Measurements from ENCODE around the gene CADM2.

CADM2 gene

DNA sequence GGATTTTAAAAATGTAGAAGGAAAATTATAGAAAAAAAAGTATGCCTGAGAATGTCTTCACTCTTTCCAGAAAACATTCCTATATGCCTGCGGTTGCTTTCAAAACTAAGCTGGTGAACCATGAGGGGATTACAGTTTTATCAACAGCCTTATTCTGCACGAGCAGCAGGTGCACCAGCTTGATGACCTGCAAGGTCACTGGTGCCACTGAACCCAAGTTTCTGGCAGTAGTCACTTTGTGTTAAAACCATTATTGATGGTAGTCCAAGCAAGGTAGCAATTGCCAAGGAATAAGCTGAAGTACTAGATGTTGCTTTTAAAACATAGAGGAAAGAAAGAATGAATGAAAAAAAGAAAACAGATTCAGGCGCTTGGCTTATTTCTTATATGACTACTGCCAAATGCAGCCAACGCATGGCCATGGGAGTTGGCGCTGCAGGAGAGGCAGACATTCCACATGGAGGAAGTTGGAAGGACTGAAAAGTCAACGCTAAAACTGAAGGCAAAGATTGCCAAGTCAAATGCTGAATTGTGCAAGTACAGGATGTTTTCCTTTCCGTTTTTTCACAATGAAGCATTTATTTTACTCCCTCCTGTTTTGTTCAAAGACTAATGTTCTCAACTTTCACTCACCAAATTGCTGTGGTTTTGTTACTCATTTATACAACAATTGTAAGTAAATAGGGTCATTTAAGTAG lies 601.4 kb downstream of the CADM2 start:
- Histone ChIP-seq H3K4me3 (ENCODE audit: low read depth in 1 of 2, low read length in 1 of 2) (no peak overlapping the region), H3K36me3 (no peaks in the 10 kb centered on the region), H3K4me1 (ENCODE audit: control insufficient read depth in 1 of 2, insufficient read depth in 1 of 2, low read depth in 1 of 2, low read length in 1 of 2) (no peaks in the 10 kb centered on the region), H3K9me3 (no peaks in the 10 kb centered on the region), H3K27ac (no peak overlapping the region), H3K27me3 (no peaks in the 10 kb centered on the region)
- TF ChIP-seq, protein P1, sequence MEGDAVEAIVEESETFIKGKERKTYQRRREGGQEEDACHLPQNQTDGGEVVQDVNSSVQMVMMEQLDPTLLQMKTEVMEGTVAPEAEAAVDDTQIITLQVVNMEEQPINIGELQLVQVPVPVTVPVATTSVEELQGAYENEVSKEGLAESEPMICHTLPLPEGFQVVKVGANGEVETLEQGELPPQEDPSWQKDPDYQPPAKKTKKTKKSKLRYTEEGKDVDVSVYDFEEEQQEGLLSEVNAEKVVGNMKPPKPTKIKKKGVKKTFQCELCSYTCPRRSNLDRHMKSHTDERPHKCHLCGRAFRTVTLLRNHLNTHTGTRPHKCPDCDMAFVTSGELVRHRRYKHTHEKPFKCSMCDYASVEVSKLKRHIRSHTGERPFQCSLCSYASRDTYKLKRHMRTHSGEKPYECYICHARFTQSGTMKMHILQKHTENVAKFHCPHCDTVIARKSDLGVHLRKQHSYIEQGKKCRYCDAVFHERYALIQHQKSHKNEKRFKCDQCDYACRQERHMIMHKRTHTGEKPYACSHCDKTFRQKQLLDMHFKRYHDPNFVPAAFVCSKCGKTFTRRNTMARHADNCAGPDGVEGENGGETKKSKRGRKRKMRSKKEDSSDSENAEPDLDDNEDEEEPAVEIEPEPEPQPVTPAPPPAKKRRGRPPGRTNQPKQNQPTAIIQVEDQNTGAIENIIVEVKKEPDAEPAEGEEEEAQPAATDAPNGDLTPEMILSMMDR (IDR thresholded peaks at IDR 0.05): no peak

DNA sequence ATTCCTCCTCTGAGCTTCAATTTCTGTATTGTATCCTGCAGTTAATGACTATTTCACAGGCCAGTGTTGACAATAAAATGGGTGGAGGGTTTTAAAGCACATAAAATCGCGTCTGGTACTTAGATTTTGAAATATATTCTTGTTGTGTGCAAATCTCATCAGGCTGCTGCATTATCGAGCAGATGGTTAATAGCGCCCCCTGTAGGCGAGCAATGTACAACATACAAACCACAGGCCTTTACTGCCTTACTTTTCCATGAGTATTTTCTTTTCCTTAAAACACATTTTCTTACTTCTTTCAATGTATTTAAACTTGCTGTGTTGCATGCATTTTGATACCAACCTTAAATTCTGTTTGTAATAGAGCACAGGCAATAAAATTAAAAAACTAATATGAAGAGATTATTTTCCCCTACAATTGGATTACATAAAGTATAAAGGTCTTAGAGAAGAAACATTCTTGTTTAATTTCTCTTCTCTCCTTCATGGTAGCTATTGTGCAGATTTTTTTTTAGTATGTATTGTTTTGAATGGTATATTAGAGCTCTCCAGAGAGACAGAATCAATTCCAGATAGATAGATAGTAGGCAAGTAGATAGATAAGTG lies 608.4 kb downstream of the CADM2 start:
- Histone ChIP-seq H3K4me3 (ENCODE audit: low read depth in 1 of 2, low read length in 1 of 2) (no peak overlapping the region), H3K9me3 (no peaks in the 10 kb centered on the region), H3K36me3 (no peaks in the 10 kb centered on the region), H3K4me1 (ENCODE audit: control insufficient read depth in 1 of 2, insufficient read depth in 1 of 2, low read depth in 1 of 2, low read length in 1 of 2) (no peaks in the 10 kb centered on the region), H3K27ac (no peak overlapping the region), H3K27me3 (no peaks in the 10 kb centered on the region)
- TF ChIP-seq, protein P1 (IDR thresholded peaks at IDR 0.05): no peak

DNA sequence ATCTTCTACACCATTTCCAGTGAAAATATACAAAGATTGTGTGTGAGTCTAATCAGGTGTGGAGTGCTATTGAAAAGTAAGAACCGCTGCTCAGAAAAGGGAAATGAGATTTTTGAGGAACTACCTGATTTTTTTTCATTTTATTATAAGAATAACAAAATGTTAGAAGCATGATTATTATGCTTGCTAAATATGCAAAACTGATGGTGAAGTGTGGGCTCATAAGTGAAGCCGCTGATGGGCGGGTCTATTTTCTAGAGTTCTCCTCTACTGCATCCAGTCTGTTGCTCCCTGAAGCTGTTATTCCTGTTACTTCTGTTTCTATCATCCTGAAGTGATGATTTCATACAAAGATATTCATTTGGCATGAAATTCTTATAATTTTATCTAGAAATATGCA lies 612.0 kb downstream of the CADM2 start:
- no peaks in the 10 kb centered on the region for H3K4me1 ChIP-seq (ENCODE audit: control insufficient read depth in 1 of 2, insufficient read depth in 1 of 2, low read depth in 1 of 2, low read length in 1 of 2)
- no peaks in the 10 kb centered on the region for H3K36me3 ChIP-seq
- H3K4me3 ChIP-seq (ENCODE audit: low read depth in 1 of 2, low read length in 1 of 2): no peak overlapping the region
- H3K27me3 ChIP-seq: no peaks in the 10 kb centered on the region
- H3K27ac ChIP-seq: no peak overlapping the region
- TF ChIP-seq, protein P1 (IDR thresholded peaks at IDR 0.05): no peak
- no peaks in the 10 kb centered on the region for H3K9me3 ChIP-seq

DNA sequence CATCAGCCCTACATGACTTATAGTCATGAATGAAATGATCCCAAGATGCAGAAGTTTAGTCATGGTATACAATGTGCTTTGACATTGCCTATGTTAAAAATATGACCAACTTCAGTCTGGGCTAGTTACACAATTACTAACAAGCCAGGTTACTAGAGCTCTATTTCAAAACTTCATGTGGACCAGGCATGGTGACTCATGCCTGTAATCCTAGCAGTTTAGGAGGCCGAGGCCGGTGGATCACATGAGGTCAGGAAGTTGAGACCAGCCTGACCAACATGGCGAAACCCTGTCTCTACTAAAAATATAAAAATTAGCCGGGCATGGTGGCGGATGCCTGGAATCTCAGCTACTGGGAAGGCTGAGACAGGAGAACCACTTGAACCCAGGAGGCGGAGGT lies 613.0 kb downstream of the CADM2 start:
- Histone ChIP-seq H3K4me3 (ENCODE audit: low read depth in 1 of 2, low read length in 1 of 2) (no peak overlapping the region), H3K27me3 (no peaks in the 10 kb centered on the region), H3K4me1 (ENCODE audit: control insufficient read depth in 1 of 2, insufficient read depth in 1 of 2, low read depth in 1 of 2, low read length in 1 of 2) (no peaks in the 10 kb centered on the region), H3K9me3 (no peaks in the 10 kb centered on the region), H3K27ac (no peak overlapping the region), H3K36me3 (no peaks in the 10 kb centered on the region)
- TF ChIP-seq, protein P1 (IDR thresholded peaks at IDR 0.05): no peak

DNA sequence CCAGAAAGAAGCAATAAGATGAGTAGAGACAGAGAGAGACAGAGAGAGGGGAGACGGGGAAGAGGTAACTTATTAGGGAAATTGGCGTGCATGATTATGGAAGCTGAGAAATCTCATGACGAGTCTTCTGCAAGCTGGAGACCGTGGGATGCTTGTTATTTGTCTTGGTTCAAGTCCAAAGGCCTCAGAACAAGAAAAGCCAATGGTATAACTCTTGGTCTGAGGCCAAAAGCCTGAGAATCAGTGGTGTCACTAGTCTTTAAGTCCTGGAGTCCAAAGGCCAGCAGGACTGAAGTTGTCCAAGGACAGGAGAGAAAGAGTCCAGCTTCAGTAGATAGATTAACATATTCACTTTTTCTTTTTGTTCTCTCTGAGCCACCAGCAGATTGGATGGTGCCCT lies 613.6 kb downstream of the CADM2 start:
- Histone ChIP-seq H3K27ac (no peak overlapping the region), H3K4me1 (ENCODE audit: control insufficient read depth in 1 of 2, insufficient read depth in 1 of 2, low read depth in 1 of 2, low read length in 1 of 2) (no peaks in the 10 kb centered on the region), H3K9me3 (no peaks in the 10 kb centered on the region), H3K36me3 (no peaks in the 10 kb centered on the region), H3K27me3 (no peaks in the 10 kb centered on the region), H3K4me3 (ENCODE audit: low read depth in 1 of 2, low read length in 1 of 2) (no peak overlapping the region)
- TF ChIP-seq, protein P1 (IDR thresholded peaks at IDR 0.05): no peak

All from neutrophil (primary cell).